Heart left ventricle (tissue), 16 donors: Measurements from ENCODE around the gene BTBD2. TPM values are rescaled to one million over a fixed set of nuclear protein-coding genes. Genes with fewer than 3 reads are reported as not detected.
A peak's percentile ranks its signal among the peaks of the same experiment; 100 is the strongest.

Experiments
- ATAC-seq, 4 donors: fragments of 200-7000 bp; cut with Tn5 transposase; one replicate each; pipeline ENCODE4 v1.9.1; 2020 to 2022; ENCODE audit warnings: moderate library complexity in 4 of 4, mild to moderate bottlenecking in 3 of 4, moderate number of reproducible peaks in 1 of 4
- DNase-seq, 5 donors: peaks; one replicate each; pipeline ENCODE4 v3.0.0-alpha.2; 2020
- H3K27ac ChIP-seq, 12 donors: fragments of 200-600 bp; sonication (generic) in 4 of 12; one replicate each; pipeline versions ENCODE4 v1.5.0 to v1.8.0; 2016 to 2022; ENCODE audit warnings: mild to moderate bottlenecking in 2 of 12
- H3K27me3 ChIP-seq, 9 donors: fragments of 200-600 bp; sonication (generic) in 2 of 9; one replicate each; pipeline versions ENCODE4 v1.5.1 to v1.8.0; 2016 to 2022; ENCODE audit warnings: mild to moderate bottlenecking in 3 of 9
- H3K36me3 ChIP-seq, 9 donors: fragments of 200-600 bp; sonication (generic) in 2 of 9; one replicate each; pipeline versions ENCODE4 v1.5.0 to v1.8.0; 2018 to 2022; ENCODE audit warnings: mild to moderate bottlenecking in 2 of 9
- H3K4me1 ChIP-seq, 12 donors: fragments of 200-600 bp; sonication (generic) in 4 of 12; one replicate each; pipeline versions ENCODE4 v1.5.0 to v1.8.0; 2016 to 2022; ENCODE audit warnings: mild to moderate bottlenecking in 3 of 12
- H3K4me3 ChIP-seq, 12 donors: fragments of 200-600 bp; sonication (generic) in 4 of 12; one replicate each; pipeline versions ENCODE4 v1.5.0 to v1.8.0; 2017 to 2022; ENCODE audit warnings: mild to moderate bottlenecking in 9 of 12, moderate library complexity in 4 of 12
- H3K9me3 ChIP-seq, 12 donors: fragments of 200-600 bp; sonication (generic) in 4 of 12; one replicate each; pipeline versions ENCODE4 v1.5.0 to v1.8.0; 2016 to 2022; ENCODE audit warnings: mild to moderate bottlenecking in 1 of 12
- POLR2A ChIP-seq, 2 donors: fragments of 450-650 bp; IDR thresholded peaks; one replicate each; pipeline ENCODE4 v1.6.1; 2017; ENCODE audit warnings: antibody characterized with exemption in 2 of 2, mild to moderate bottlenecking in 2 of 2, moderate library complexity in 2 of 2
- WGBS, 4 donors: extraction: QIAGEN DNeasy Blood & Tissue Kit in 2 of 4; methylation state at CpG; one replicate each; pipeline versions ENCODE4 v1.1.5 to v1.1.7; 2013 to 2018; 5-methylcytosine and 5-hydroxymethylcytosine counted together
- intact Hi-C, 10 donors: fragments of 100-400 bp; cut with DNase I; formaldehyde crosslinking; loops; one replicate each; pipeline versions ENCODE4 v1.11.1 to v1.14.2; 2022
- polyA plus RNA-seq, 2 donors: library from polyadenylated mRNA; stranded (reverse); fragments of 200-250 nt; gene quantifications; one replicate each; pipeline ENCODE4 v1.2.3, GENCODE V29; 2013
- total RNA-seq, 9 donors: library from RNA; depleted of rRNA in 2 of 9; stranded (reverse); fragments of >200 nt in 2 of 9; fragmentation: NEBNext Ultra II Directional in 3 of 9; extraction: Animal tissue kit (Norgen Biotek cat#: 25700) in 3 of 9; gene quantifications; one replicate each; pipeline versions ENCODE4 v1.1.0 to v1.2.4, GENCODE V29; 2016 to 2023
- TF ChIP-seq, protein P1 (sequence below), 12 donors: fragments of 200-600 bp; sonication (generic) in 4 of 12; IDR thresholded peaks; one replicate each; pipeline versions ENCODE4 v1.5.0 to v1.8.0; 2018 to 2022; ENCODE audit warnings: antibody characterized with exemption in 12 of 12, mild to moderate bottlenecking in 5 of 12
- donor health status: ischemic (EF 13 %, LVEDD 7.1; RV severe dilation, severe dysfunction).
- donor health status: healthy with polysubstance abuse.
- donor health status: DM: no; HTN: yes; CAD: no.
- donor health status: DM: no; HTN: no; CAD: no.
- donor health status: ischemic (EF 25% LVEDD 6.9; RV normal size, moderate dysfunction).
- donor health status: ischemic (EF 25% LVEDD 5.7; RV mildly dilated, moderate dysfunction).
- donor health status: healthy.
- donor health status: DM: yes; HTN: yes; CAD: no.
- donor health status: ischemic (EF 35%, LVEDD 5.7; RV mildly dilated, moderate dysfunction).
- donor health status: nonischemic (EF 11% LVEDD 7.7; RV severe dilation, severe dysfunction).
- donor health status: DM: yes; HTN: yes; CAD: no.
- donor health status: PGD.
- donor health status: ischemic (EF 29% LVEDD 5.4; RV normal size, mild dysfunction).
- donor health status: nonischemic (EF 23%, LVEDD 6.1; RV moderate dilation, normal function).

BTBD2 gene
- total and polyA plus RNA-seq, 11 donors = 39.4 to 81.8 (median 51.8) TPM

- H3K4me3 ChIP-seq = no peak overlapping the region
- H3K27ac ChIP-seq = no peak overlapping the region
- H3K9me3 ChIP-seq = no peaks in the 10 kb centered on the region
- WGBS, 4 donors = 92 to 96% (median 94%) methylated on average over 18 to 28 of the region's 28 CpGs
- peaks cover 0 to 79% (median 65%) of the 10 kb centered on the region in 9 donors for H3K36me3 ChIP-seq
- H3K27me3 ChIP-seq = no peaks in the 10 kb centered on the region
- DNase-seq (peak in 1 of 5 donors; percentile 6), ATAC-seq (no peak)
- intact Hi-C loops = no loop called here
- TF ChIP-seq, protein P1, sequence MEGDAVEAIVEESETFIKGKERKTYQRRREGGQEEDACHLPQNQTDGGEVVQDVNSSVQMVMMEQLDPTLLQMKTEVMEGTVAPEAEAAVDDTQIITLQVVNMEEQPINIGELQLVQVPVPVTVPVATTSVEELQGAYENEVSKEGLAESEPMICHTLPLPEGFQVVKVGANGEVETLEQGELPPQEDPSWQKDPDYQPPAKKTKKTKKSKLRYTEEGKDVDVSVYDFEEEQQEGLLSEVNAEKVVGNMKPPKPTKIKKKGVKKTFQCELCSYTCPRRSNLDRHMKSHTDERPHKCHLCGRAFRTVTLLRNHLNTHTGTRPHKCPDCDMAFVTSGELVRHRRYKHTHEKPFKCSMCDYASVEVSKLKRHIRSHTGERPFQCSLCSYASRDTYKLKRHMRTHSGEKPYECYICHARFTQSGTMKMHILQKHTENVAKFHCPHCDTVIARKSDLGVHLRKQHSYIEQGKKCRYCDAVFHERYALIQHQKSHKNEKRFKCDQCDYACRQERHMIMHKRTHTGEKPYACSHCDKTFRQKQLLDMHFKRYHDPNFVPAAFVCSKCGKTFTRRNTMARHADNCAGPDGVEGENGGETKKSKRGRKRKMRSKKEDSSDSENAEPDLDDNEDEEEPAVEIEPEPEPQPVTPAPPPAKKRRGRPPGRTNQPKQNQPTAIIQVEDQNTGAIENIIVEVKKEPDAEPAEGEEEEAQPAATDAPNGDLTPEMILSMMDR (IDR thresholded peaks at IDR 0.05) = no peak
- no peak for TF ChIP-seq POLR2A (IDR thresholded peaks at IDR 0.05)
- no peaks in the 10 kb centered on the region for H3K4me1 ChIP-seq
Measured at GRCh38 chr19:1979642-1980041, 35.9 kb downstream of the BTBD2 start.

DNA sequence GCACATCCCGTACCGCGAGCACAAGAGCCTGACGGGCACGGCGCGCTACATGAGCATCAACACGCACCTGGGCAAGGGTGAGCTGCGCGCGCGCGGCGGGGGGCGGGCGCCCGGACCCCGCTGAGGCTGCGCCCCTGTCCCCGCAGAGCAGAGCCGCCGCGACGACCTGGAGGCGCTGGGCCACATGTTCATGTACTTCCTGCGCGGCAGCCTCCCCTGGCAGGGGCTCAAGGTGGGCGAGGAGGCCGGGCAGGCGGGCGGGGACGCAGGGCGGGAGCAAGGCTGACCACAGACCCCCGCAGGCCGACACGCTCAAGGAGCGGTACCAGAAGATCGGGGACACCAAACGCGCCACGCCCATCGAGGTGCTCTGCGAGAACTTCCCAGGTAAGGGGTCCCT is 36.5 kb downstream of the BTBD2 start:
- Histone ChIP-seq H3K4me3 (no peak overlapping the region), H3K27me3 (no peaks in the 10 kb centered on the region), H3K4me1 (no peaks in the 10 kb centered on the region), H3K27ac (no peak overlapping the region), H3K9me3 (no peaks in the 10 kb centered on the region), H3K36me3 (peaks cover 0 to 73% (median 58%) of the 10 kb centered on the region in 9 donors)
- intact Hi-C loops = no loop called here
- TF ChIP-seq, protein P1 (IDR thresholded peaks at IDR 0.05) = no peak
- TF ChIP-seq POLR2A (IDR thresholded peaks at IDR 0.05) = no peak
- 96 to 97% (median 97%) methylated on average over 19 to 43 of the region's 43 CpGs for WGBS, 4 donors
- peak in 2 of 5 donors; percentile 7 to 61 for DNase-seq
- ATAC-seq = no peak

- intact Hi-C loops = no loop called here
- 95 to 97% (median 96%) methylated on average over 22 to 51 of the region's 51 CpGs for WGBS, 4 donors
- no peak overlapping the region for H3K27ac ChIP-seq
- ATAC-seq = no peak
- TF ChIP-seq POLR2A (IDR thresholded peaks at IDR 0.05) = no peak
- TF ChIP-seq, protein P1 (IDR thresholded peaks at IDR 0.05) = no peak
- H3K4me1 ChIP-seq = no peaks in the 10 kb centered on the region
- peak in 1 of 5 donors; percentile 54 for DNase-seq
- no peaks in the 10 kb centered on the region for H3K27me3 ChIP-seq
- H3K9me3 ChIP-seq = no peaks in the 10 kb centered on the region
- peaks cover 0 to 73% (median 56%) of the 10 kb centered on the region in 9 donors for H3K36me3 ChIP-seq
- no peak overlapping the region for H3K4me3 ChIP-seq
Measured at GRCh38 chr19:1978346-1978894, 37.1 kb downstream of the BTBD2 start.

DNA sequence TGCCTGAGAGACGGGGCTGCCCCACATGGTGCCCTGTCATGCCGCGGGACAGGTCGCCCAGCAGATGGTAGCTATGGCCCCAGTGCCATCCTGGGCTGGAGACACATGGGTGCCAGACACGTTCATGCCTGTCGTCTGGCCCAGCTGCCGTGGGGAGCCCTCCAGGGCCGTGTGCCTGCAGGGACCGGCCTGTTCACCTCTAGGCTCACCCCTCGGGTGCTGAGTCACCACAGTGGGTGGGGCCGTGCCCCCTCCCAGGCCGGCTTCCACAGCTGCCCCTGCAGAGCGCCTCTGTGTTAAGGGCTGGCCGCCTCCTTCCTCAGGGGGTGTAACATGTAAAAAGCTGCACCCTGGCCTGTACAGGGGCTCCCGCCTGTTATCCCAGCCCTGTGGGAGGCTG is 38.4 kb downstream of the BTBD2 start:
- H3K4me3 ChIP-seq = no peak overlapping the region
- H3K36me3 ChIP-seq = peaks cover 0 to 61% (median 48%) of the 10 kb centered on the region in 9 donors
- no peaks in the 10 kb centered on the region for H3K4me1 ChIP-seq
- H3K27ac ChIP-seq = no peak overlapping the region
- no peaks in the 10 kb centered on the region for H3K27me3 ChIP-seq
- WGBS, 4 donors = 76 to 96% (median 94%) methylated on average over 5 to 15 of the region's 15 CpGs
- H3K9me3 ChIP-seq = no peaks in the 10 kb centered on the region
- no peak for DNase-seq
- intact Hi-C loops = no loop called here
- TF ChIP-seq POLR2A (IDR thresholded peaks at IDR 0.05) = no peak
- TF ChIP-seq, protein P1 (IDR thresholded peaks at IDR 0.05) = no peak
- ATAC-seq = peak in 1 of 4 donors; percentile 12
